ENCODE results near the gene LRRK1. TPM values are rescaled to one million over a fixed set of nuclear protein-coding genes. Genes with fewer than 3 reads are reported as not detected.

The LRRK1 gene
- total and polyA plus RNA-seq, 2 donors (not counting 1 experiment from before 2014, with no cell fraction given), result 19.8 to 53.0 TPM

DNA sequence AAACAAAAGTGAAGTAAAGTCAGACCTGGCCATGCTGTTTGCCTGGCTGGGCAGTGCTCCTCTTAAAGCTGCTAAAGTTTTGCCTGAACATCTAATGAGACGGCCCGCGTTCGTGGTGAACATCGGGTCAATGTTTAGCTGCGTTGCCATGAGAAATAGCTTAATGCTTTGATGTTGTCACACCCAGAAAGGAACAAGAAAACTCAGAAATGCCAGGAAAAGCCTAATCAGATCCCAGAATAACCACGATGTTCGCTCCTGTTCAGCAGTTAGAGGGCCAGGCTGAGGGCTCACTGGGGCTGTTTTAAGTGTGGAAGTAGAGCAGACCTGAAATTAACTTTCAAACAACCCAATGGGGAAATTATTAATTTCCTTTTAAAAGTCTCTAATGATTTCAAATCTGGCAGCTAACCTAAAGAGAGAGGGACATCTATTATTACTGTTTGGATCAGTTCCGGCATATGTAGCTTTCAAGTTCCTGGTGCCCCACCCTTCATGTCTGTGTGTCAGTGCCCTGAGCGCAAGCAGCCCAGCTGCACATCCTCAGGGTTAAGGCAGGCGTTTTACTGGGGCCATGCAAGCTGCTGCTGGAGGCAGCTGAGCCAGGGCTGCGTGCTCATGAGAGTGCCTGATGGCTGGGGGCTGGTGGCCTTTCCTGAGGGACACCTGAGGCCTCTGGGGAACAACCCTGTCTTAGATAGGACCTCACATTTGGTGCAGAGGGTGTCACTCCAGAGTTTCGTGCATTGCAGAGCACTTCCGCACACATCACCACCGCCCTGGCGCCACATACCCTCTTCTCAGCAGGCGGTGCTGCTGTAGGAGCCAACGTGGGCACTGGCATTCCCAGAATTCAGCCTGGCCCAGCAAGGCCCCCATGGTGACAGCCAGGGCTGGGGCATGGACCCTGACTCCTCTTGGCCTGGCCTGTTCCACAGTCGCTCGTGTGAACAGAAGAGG, 76.6 kb downstream of the LRRK1 start:
- Mint-ChIP-seq H3K4me1 (no peaks in the 10 kb centered on the region), H3K27me3 (no peaks in the 10 kb centered on the region), H3K4me3 (no peak overlapping the region), H3K9me3 (ENCODE audit: insufficient read depth) (no peaks in the 10 kb centered on the region), H3K27ac (no peak overlapping the region)
- DNase-seq (no peak), ATAC-seq (ENCODE audit: low read depth) (no peak)
- ChIA-PET POLR2A (no interaction called here), CTCF (interaction anchor here (1.0 to 2.0 kb wide), 4 partner anchors 8 to 78 kb away, joined by 3 to 9 read pairs (median 6); no protein-coding TSS in a partner anchor)
- WGBS (ENCODE audit: insufficient coverage), result 99% methylated on average over 18 of the region's 20 CpGs
- no peak overlapping the region for H2AFZ ChIP-seq (ENCODE audit: insufficient read depth, low read depth, low read length, poor library complexity, severe bottlenecking)
- no peak overlapping the region for H3K9ac ChIP-seq (ENCODE audit: low read length)
- H3K4me1 ChIP-seq (ENCODE audit: control insufficient read depth in 2 of 2, insufficient read depth in 2 of 2, low read length in 2 of 2), result no peaks in the 10 kb centered on the region
- intact Hi-C loops (cut with micrococcal nuclease), result no loop called here
- no peaks in the 10 kb centered on the region for H4K20me1 ChIP-seq (ENCODE audit: control insufficient read depth, insufficient read depth, low read length, poor library complexity, severe bottlenecking)
- H3K9me3 ChIP-seq (ENCODE audit: control extremely low read depth in 1 of 3, control insufficient read depth in 2 of 3, insufficient read depth in 1 of 3, low read length in 2 of 3), result no peaks in the 10 kb centered on the region
- TF ChIP-seq, protein P1, sequence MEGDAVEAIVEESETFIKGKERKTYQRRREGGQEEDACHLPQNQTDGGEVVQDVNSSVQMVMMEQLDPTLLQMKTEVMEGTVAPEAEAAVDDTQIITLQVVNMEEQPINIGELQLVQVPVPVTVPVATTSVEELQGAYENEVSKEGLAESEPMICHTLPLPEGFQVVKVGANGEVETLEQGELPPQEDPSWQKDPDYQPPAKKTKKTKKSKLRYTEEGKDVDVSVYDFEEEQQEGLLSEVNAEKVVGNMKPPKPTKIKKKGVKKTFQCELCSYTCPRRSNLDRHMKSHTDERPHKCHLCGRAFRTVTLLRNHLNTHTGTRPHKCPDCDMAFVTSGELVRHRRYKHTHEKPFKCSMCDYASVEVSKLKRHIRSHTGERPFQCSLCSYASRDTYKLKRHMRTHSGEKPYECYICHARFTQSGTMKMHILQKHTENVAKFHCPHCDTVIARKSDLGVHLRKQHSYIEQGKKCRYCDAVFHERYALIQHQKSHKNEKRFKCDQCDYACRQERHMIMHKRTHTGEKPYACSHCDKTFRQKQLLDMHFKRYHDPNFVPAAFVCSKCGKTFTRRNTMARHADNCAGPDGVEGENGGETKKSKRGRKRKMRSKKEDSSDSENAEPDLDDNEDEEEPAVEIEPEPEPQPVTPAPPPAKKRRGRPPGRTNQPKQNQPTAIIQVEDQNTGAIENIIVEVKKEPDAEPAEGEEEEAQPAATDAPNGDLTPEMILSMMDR (IDR thresholded peaks at IDR 0.05), result no peak
- no peak for TF ChIP-seq EZH2 (IDR thresholded peaks at IDR 0.05; ENCODE audit: borderline replicate concordance, insufficient read depth, low read depth, low read length, poor library complexity, severe bottlenecking)
- H3K36me3 ChIP-seq (replicated peaks in 1 of 2; ENCODE audit: control extremely low read depth in 1 of 2, control insufficient read depth in 1 of 2, extremely low read depth in 1 of 2, insufficient read depth in 2 of 2, low read length in 1 of 2), result peaks cover 2 to 6% of the 10 kb centered on the region in 2 experiments
- H3K4me3 ChIP-seq (ENCODE audit: control extremely low read depth in 1 of 5, extremely low read depth in 1 of 5, insufficient read depth in 1 of 5, low read depth in 2 of 5, low read length in 4 of 5), result no peak overlapping the region
- no peak overlapping the region for H3K27ac ChIP-seq (ENCODE audit: low read length in 2 of 2)
- no peaks in the 10 kb centered on the region for H3K27me3 ChIP-seq (replicated peaks in 1 of 4; ENCODE audit: control extremely low read depth in 1 of 4, control insufficient read depth in 3 of 4, insufficient read depth in 4 of 4, low read length in 3 of 4)
- no peaks in the 10 kb centered on the region for H3K79me2 ChIP-seq (ENCODE audit: control insufficient read depth, insufficient read depth, low read length)
- H3K4me2 ChIP-seq (replicated peaks; ENCODE audit: low read depth, low read length, poor library complexity, severe bottlenecking), result no peak overlapping the region

DNA sequence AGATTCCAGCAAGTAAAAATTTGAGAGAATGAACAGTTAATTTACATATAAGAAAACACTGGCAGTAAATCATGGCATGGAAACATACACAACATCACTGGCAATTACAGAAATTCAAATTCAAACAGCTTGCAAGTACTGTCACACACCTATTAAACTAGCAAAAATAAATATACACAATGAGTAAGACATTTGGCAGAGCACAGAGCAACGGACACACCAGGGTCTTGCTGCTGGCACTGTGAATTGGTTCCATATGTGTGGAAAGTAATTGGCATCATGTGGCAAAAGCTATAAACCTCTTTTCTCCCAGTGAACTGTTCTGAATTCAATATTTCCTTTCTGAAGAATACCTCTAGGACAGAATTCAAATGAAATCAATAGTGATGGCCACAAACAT, 78.3 kb downstream of the LRRK1 start:
- intact Hi-C loops (cut with micrococcal nuclease), result no loop called here
- Histone ChIP-seq H3K4me1 (ENCODE audit: control insufficient read depth in 2 of 2, insufficient read depth in 2 of 2, low read length in 2 of 2) (peaks cover 5% of the 10 kb centered on the region in 2 donors), H4K20me1 (ENCODE audit: control insufficient read depth, insufficient read depth, low read length, poor library complexity, severe bottlenecking) (no peaks in the 10 kb centered on the region), H3K36me3 (replicated peaks in 1 of 2; ENCODE audit: control extremely low read depth in 1 of 2, control insufficient read depth in 1 of 2, extremely low read depth in 1 of 2, insufficient read depth in 2 of 2, low read length in 1 of 2) (peaks cover 2 to 7% of the 10 kb centered on the region in 2 experiments), H2AFZ (ENCODE audit: insufficient read depth, low read depth, low read length, poor library complexity, severe bottlenecking) (no peak overlapping the region), H3K9ac (ENCODE audit: low read length) (no peak overlapping the region), H3K4me2 (replicated peaks; ENCODE audit: low read depth, low read length, poor library complexity, severe bottlenecking) (no peak overlapping the region), H3K27me3 (replicated peaks in 1 of 4; ENCODE audit: control extremely low read depth in 1 of 4, control insufficient read depth in 3 of 4, insufficient read depth in 4 of 4, low read length in 3 of 4) (no peaks in the 10 kb centered on the region), H3K9me3 (ENCODE audit: control extremely low read depth in 1 of 3, control insufficient read depth in 2 of 3, insufficient read depth in 1 of 3, low read length in 2 of 3) (no peaks in the 10 kb centered on the region), H3K79me2 (ENCODE audit: control insufficient read depth, insufficient read depth, low read length) (no peaks in the 10 kb centered on the region), H3K4me3 (ENCODE audit: control extremely low read depth in 1 of 5, extremely low read depth in 1 of 5, insufficient read depth in 1 of 5, low read depth in 2 of 5, low read length in 4 of 5) (no peak overlapping the region), H3K27ac (ENCODE audit: low read length in 2 of 2) (no peak overlapping the region)
- ATAC-seq (ENCODE audit: low read depth) (no peak), DNase-seq (no peak)
- ChIA-PET CTCF (interaction anchor here (1.0 to 1.5 kb wide), 3 partner anchors 12 to 80 kb away, joined by 3 to 6 read pairs (median 4); no protein-coding TSS in a partner anchor), POLR2A (no interaction called here)
- Mint-ChIP-seq H3K4me3 (no peak overlapping the region), H3K27ac (no peak overlapping the region), H3K27me3 (no peaks in the 10 kb centered on the region), H3K4me1 (peaks cover 1% of the 10 kb centered on the region), H3K9me3 (ENCODE audit: insufficient read depth) (no peaks in the 10 kb centered on the region)
- WGBS (ENCODE audit: insufficient coverage), result no CpG with 5 or more reads among the region's 1 CpG
- TF ChIP-seq, protein P1 (IDR thresholded peaks at IDR 0.05), result no peak
- TF ChIP-seq EZH2 (IDR thresholded peaks at IDR 0.05; ENCODE audit: borderline replicate concordance, insufficient read depth, low read depth, low read length, poor library complexity, severe bottlenecking), result no peak
